GM13977 (cell line): ENCODE results near the gene POLE2.

Experiments used
- DNase-seq: peaks from one replicate; pipeline ENCODE4 v3.0.0; 2012; ENCODE audit warnings: low spot score
- in situ Hi-C: fragments of 300-500 bp; cut with MboI; formaldehyde crosslinking; loops from one replicate; pipeline ENCODE4 v1.12.0; 2022; ENCODE audit warnings: low sequenced_read_pairs, low pct_unique_long_range_greater_than_20kb, mixed read lengths, inconsistent platforms; ENCODE audit not compliant: unreplicated experiment
- TF ChIP-seq, protein P1 (sequence below): IDR thresholded peaks from 2 replicates; pipeline ENCODE4 v1.5.1; 2012; ENCODE audit warnings: mild to moderate bottlenecking, control low read depth; ENCODE audit not compliant: insufficient read depth; ENCODE audit errors: extremely low read depth, missing control alignments

POLE2 gene

GRCh38 chr14:49598189-49598484, 89.9 kb downstream of the POLE2 start:
- in situ Hi-C loops, result no loop called here
- no peak for DNase-seq
- TF ChIP-seq, protein P1, sequence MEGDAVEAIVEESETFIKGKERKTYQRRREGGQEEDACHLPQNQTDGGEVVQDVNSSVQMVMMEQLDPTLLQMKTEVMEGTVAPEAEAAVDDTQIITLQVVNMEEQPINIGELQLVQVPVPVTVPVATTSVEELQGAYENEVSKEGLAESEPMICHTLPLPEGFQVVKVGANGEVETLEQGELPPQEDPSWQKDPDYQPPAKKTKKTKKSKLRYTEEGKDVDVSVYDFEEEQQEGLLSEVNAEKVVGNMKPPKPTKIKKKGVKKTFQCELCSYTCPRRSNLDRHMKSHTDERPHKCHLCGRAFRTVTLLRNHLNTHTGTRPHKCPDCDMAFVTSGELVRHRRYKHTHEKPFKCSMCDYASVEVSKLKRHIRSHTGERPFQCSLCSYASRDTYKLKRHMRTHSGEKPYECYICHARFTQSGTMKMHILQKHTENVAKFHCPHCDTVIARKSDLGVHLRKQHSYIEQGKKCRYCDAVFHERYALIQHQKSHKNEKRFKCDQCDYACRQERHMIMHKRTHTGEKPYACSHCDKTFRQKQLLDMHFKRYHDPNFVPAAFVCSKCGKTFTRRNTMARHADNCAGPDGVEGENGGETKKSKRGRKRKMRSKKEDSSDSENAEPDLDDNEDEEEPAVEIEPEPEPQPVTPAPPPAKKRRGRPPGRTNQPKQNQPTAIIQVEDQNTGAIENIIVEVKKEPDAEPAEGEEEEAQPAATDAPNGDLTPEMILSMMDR, result no peak

GRCh38 chr14:49594347-49595091, 93.5 kb downstream of the POLE2 start:
- in situ Hi-C loops, result no loop called here
- peak; percentile 46 for DNase-seq
- TF ChIP-seq, protein P1, result no peak
